T-cell (primary cell): ENCODE measurements around the gene FOXA1. TPM values are rescaled to one million over a fixed set of nuclear protein-coding genes. Genes with fewer than 3 reads are reported as not detected.

Experiments used
- ATAC-seq, 4 experiments: fragments of 200-7000 bp in 3 of 4; fragments of 150-1000 bp in 1 of 4; cut with Tn5 transposase; replicated peaks in 1 of 4; 1 replicate in 3 of 4; 2 replicates in 1 of 4; pipeline ENCODE4 v1.10.0; 2021; ENCODE audit warnings: moderate library complexity in 3 of 4, mild to moderate bottlenecking in 2 of 4, moderate number of reproducible peaks in 1 of 4
- CTCF ChIA-PET, 2 donors: fragments of 300-600 bp; sonication (Branson Sonifier 250); formaldehyde crosslinking; loops; one replicate each; lab custom pipeline; 2022; ENCODE audit warnings: antibody characterized with exemption in 2 of 2; lab: Charles Lee
- POLR2A ChIA-PET, 2 donors: fragments of 300-600 bp; sonication (Branson Sonifier 250); formaldehyde crosslinking; loops; one replicate each; lab custom pipeline; 2022; ENCODE audit warnings: antibody characterized with exemption in 2 of 2; lab: Charles Lee
- DNase-seq, 35 experiments: peaks; one replicate each; pipeline versions ENCODE4 v3.0.0 to v3.0.0-alpha.2; 2013 to 2023
- H3K27ac ChIP-seq: one replicate; pipeline ENCODE4 v1.5.1; 2013; ENCODE audit warnings: low read length
- H3K27me3 ChIP-seq, 2 experiments: replicated peaks in 1 of 2; 1 replicate in 1 of 2; 2 replicates in 1 of 2; pipeline versions ENCODE4 v1.6.1 to v1.7.0; 2013; ENCODE audit warnings: low read length in 1 of 2, mixed read lengths in 1 of 2; ENCODE audit not compliant: control insufficient read depth in 2 of 2, insufficient read depth in 2 of 2; ENCODE audit errors: extremely low read depth in 1 of 2
- H3K36me3 ChIP-seq, 2 donors: 1 replicate in 1 of 2; 2 replicates in 1 of 2; pipeline versions ENCODE4 v1.6.1 to v1.7.0; 2013; ENCODE audit warnings: low read length in 1 of 2; ENCODE audit not compliant: control insufficient read depth in 2 of 2, insufficient read depth in 1 of 2; ENCODE audit errors: extremely low read depth in 1 of 2
- H3K4me1 ChIP-seq, 2 experiments: 1 replicate in 1 of 2; 2 replicates in 1 of 2; pipeline versions ENCODE4 v1.6.1 to v1.7.0; 2013; ENCODE audit warnings: low read length in 2 of 2, mixed read lengths in 1 of 2; ENCODE audit not compliant: insufficient read depth in 2 of 2, control insufficient read depth in 1 of 2; ENCODE audit errors: extremely low read depth in 1 of 2
- H3K4me3 ChIP-seq, 2 donors: 1 replicate in 1 of 2; 2 replicates in 1 of 2; pipeline versions ENCODE4 v1.5.1 to v1.7.0; 2013; ENCODE audit warnings: mild to moderate bottlenecking in 2 of 2, low read length in 1 of 2, moderate library complexity in 1 of 2; ENCODE audit not compliant: control insufficient read depth in 1 of 2; ENCODE audit errors: extremely low read depth in 1 of 2
- H3K9me3 ChIP-seq: 2 replicates; pipeline ENCODE4 v1.7.0; 2013
- H3K27ac Mint-ChIP-seq, 2 donors: one replicate each; pipeline ENCODE4 v1.8.0; 2020 to 2021; ENCODE audit warnings: mild to moderate bottlenecking in 2 of 2, mixed read lengths in 2 of 2
- H3K27me3 Mint-ChIP-seq, 2 donors: one replicate each; pipeline ENCODE4 v1.8.0; 2021 to 2022; ENCODE audit warnings: mixed read lengths in 2 of 2
- H3K36me3 Mint-ChIP-seq: one replicate; pipeline ENCODE4 v1.8.0; 2021; ENCODE audit warnings: mixed read lengths
- H3K4me1 Mint-ChIP-seq, 3 donors: one replicate each; pipeline ENCODE4 v1.8.0; 2020 to 2022; ENCODE audit warnings: mixed read lengths in 3 of 3, mild to moderate bottlenecking in 1 of 3
- H3K4me3 Mint-ChIP-seq, 3 donors: one replicate each; pipeline ENCODE4 v1.8.0; 2020 to 2022; ENCODE audit warnings: mild to moderate bottlenecking in 3 of 3, mixed read lengths in 3 of 3, moderate library complexity in 3 of 3
- H3K9me3 Mint-ChIP-seq, 3 donors: one replicate each; pipeline ENCODE4 v1.8.0; 2020 to 2022; ENCODE audit warnings: mixed read lengths in 3 of 3
- WGBS: methylation state at CpG from one replicate; pipeline ENCODE4 v1.1.5; 2013; ENCODE audit warnings: missing lambda C conversion rate; ENCODE audit not compliant: insufficient coverage; 5-methylcytosine and 5-hydroxymethylcytosine counted together
- total RNA-seq, 35 experiments: library from RNA in 6 of 35; stranded (reverse) in 6 of 35; fragments of 120-200 nt in 1 of 35; gene quantifications; one replicate each; pipeline versions ENCODE4 v1.2.1 to v1.2.4 and lab custom pipeline; 2013 to 2026

FOXA1 gene
- total RNA-seq, 5 donors from 2014 or later (not counting 1 experiment from before 2014, with no cell fraction given): 0.23 to 0.67 (median 0.57) TPM; not detected in 1

DNA sequence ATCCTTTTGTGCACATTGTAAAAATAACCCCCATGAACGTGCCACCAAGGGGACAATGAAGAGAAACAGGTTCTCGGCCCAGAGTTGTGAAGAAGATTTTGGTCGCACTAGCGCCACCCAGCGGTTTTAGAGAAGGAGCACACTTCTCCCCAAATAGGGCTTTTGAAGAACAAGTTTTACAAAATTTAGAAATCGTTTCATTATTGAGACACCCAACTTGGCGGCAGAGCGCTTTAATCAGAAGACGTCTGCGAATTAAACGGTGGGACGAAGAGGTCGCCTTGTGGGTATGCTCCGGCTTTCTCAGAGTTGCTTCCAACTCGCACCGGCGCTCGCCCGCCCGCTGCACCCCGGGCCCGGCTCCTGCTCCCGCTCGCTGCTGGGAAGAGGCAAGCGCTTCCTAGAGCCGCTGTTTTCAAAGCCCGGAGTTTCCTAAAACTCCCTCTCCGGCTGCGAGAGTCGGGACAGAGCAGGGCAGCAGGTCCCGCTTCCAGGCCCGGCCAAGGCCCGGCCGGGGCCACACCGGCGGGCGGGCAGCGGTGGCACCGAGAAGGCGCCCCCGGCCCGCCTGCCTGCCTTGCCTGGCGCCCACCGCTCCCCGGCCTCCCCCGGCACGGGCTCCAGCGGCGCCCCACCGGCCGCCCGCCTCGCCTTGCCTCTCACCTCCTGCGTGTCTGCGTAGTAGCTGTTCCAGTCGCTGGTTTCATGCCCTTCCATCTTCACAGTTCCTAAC is 645 bp downstream of the FOXA1 start:
- 6% methylated on average over 52 of the region's 56 CpGs for WGBS

DNA sequence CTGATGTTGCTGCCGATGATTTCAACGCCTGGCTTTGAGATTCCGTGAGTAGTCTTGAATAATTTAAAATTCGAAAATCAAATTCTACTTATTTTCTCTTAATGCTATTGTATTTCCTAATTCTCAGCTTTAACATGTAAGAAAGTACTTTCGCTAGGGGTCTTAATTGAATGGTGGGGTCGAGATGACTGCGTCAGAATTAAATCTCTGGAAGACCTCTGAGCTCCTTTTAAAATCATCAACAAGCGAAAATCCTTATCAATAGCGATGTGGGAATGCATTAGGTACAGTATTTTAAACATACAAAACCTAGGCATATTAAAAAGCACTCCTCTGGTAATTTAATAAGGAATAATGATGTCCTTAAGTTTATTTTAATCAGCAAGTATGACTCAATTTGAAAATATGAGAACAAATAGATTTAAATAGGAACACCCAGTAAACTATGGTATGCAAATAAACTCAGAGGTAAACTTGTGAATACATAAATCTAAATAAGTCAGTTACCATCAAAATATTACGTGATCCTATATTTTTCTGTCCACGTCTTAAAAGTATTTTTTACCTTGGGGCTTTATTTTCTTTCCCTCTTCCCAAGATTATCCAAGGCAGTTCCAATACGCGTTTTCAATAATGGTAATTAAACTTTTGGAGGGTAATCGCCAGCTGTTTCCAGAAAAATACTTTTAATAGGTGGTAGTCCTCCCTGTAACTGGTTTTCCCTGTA is 1.4 kb downstream of the FOXA1 start:
- Histone ChIP-seq H3K36me3 (no peaks in the 10 kb centered on the region), H3K27me3 (peaks cover 31 to 62% of the 10 kb centered on the region in 2 experiments), H3K4me1 (peaks cover 0 to 20% of the 10 kb centered on the region in 2 experiments), H3K4me3 (no peak overlapping the region), H3K9me3 (peaks cover 2% of the 10 kb centered on the region), H3K27ac (no peak overlapping the region)
- ATAC-seq: no peak
- WGBS: no CpG with 5 or more reads among the region's 14 CpGs
- H3K27me3 Mint-ChIP-seq: peaks cover 57 to 77% of the 10 kb centered on the region in 2 donors
- peak overlapping the region in 1 of 2 donors; percentile 11 for H3K27ac Mint-ChIP-seq
- POLR2A ChIA-PET: no interaction called here
- CTCF ChIA-PET: no interaction called here
- H3K4me3 Mint-ChIP-seq: peak overlapping the region; percentile 34 to 76 (median 37)
- no peaks in the 10 kb centered on the region for H3K36me3 Mint-ChIP-seq
- no peak for DNase-seq
- peaks cover 7 to 28% (median 22%) of the 10 kb centered on the region in 3 donors for H3K4me1 Mint-ChIP-seq
- H3K9me3 Mint-ChIP-seq: peaks cover 3 to 6% (median 5%) of the 10 kb centered on the region in 3 donors

More for the DNA sequence above, 645 bp downstream of the FOXA1 start:
- POLR2A ChIA-PET: no interaction called here
- no peak overlapping the region for H3K27ac ChIP-seq
- H3K9me3 ChIP-seq: peaks cover 2% of the 10 kb centered on the region
- peak in 3 of 35 experiments; percentile 5 to 22 (median 14) for DNase-seq
- Mint-ChIP-seq H3K4me1 (peaks cover 14 to 36% (median 28%) of the 10 kb centered on the region in 3 donors), H3K9me3 (peaks cover 0 to 2% (median under 1%) of the 10 kb centered on the region in 3 donors), H3K4me3 (peak overlapping the region; percentile 34 to 76 (median 37)), H3K27me3 (peaks cover 57 to 77% of the 10 kb centered on the region in 2 donors), H3K36me3 (no peaks in the 10 kb centered on the region), H3K27ac (peak overlapping the region in 1 of 2 donors; percentile 11)
- H3K4me3 ChIP-seq: peak overlapping the region in 1 of 2 donors; percentile 44
- H3K27me3 ChIP-seq: peaks cover 28 to 65% of the 10 kb centered on the region in 2 experiments
- no peak for ATAC-seq
- peaks cover 0 to 27% of the 10 kb centered on the region in 2 experiments for H3K4me1 ChIP-seq
- CTCF ChIA-PET: no interaction called here
- no peaks in the 10 kb centered on the region for H3K36me3 ChIP-seq

DNA sequence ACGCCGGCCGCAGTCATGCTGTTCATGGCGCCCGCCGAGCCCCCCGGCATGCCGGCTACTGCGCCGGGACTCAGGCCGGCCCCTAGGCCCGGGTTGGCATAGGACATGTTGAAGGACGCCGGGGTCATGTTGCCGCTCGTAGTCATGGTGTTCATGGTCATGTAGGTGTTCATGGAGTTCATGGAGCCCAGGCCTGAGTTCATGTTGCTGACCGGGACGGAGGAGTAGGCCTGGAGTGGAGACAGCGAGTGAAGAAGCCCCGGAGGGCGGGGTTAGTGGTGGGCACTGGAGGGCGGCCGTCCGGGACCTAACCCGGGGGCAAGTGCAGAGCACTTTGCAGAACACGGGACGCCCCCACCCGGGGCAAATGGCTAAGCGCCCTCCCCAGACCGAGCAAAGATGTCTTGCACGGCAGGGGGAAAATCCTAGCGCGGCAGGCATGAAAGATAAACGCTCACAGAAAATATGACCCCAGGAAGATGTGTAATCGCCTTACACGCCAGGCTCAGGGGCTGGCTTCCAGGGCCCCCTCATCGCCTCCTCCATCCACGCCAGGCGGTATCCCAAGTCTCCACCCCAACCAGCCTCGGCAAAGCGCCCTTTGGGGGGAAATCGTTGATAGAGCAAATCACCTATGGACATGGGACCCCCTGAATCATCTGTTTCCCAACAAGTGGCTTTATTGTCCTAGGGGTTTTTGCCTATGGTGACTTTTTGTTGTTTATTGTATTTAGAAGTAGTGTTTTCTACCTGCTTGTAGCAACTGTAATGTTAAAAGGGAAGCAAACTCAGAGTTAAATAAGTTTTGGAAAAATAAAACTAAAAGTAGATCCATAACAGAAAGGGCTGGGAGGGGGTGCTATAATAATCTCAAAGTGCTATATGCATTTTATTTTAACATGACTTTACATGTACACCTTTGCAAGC is 2.3 kb downstream of the FOXA1 start:
- ChIA-PET CTCF (no interaction called here), POLR2A (no interaction called here)
- Mint-ChIP-seq H3K4me3 (peak overlapping the region in 1 of 3 donors; percentile 76), H3K4me1 (peaks cover 7 to 23% (median 22%) of the 10 kb centered on the region in 3 donors), H3K27ac (no peak overlapping the region), H3K36me3 (no peaks in the 10 kb centered on the region), H3K9me3 (peaks cover 3 to 6% (median 5%) of the 10 kb centered on the region in 3 donors), H3K27me3 (peaks cover 62 to 76% of the 10 kb centered on the region in 2 donors)
- Histone ChIP-seq H3K4me3 (peak overlapping the region in 1 of 2 donors; percentile 27), H3K9me3 (peaks cover 2% of the 10 kb centered on the region), H3K36me3 (no peaks in the 10 kb centered on the region), H3K27ac (no peak overlapping the region), H3K4me1 (peaks cover 0 to 11% of the 10 kb centered on the region in 2 experiments), H3K27me3 (peaks cover 29 to 62% of the 10 kb centered on the region in 2 experiments)
- DNase-seq: no peak
- 16% methylated on average over 31 of the region's 42 CpGs for WGBS
- ATAC-seq: no peak

DNA sequence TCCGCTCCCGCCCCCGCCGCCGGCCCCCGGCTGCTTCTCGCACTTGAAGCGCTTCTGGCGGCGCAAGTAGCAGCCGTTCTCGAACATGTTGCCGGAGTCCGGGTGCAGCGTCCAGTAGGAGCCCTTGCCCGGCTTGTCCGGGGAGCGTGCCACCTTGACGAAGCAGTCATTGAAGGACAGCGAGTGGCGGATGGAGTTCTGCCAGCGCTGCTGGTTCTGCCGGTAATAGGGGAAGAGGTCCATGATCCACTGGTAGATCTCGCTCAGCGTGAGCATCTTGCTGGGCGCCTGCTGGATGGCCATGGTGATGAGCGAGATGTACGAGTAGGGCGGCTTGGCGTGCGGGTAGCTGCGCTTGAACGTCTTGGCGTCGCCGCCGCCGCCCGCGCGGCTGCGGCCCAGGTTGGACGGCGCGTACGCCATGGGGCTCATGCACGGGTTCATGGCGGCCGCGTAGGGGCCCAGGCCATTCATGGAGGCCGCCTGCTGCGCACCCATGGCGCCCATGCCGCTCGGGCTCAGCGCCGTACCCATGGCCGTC is 3.0 kb downstream of the FOXA1 start:
- ChIA-PET CTCF (no interaction called here), POLR2A (no interaction called here)
- H3K27ac Mint-ChIP-seq: no peak overlapping the region
- Histone ChIP-seq H3K4me1 (peaks cover 0 to 11% of the 10 kb centered on the region in 2 experiments), H3K4me3 (no peak overlapping the region), H3K9me3 (peaks cover 2% of the 10 kb centered on the region), H3K27ac (no peak overlapping the region), H3K27me3 (peaks cover 29 to 58% of the 10 kb centered on the region in 2 experiments), H3K36me3 (no peaks in the 10 kb centered on the region)
- no peak overlapping the region for H3K4me3 Mint-ChIP-seq
- no peak for DNase-seq
- no peak for ATAC-seq
- 18% methylated on average over 58 of the region's 58 CpGs for WGBS
- no peaks in the 10 kb centered on the region for H3K36me3 Mint-ChIP-seq
- H3K4me1 Mint-ChIP-seq: peaks cover 7 to 20% (median 18%) of the 10 kb centered on the region in 3 donors
- H3K9me3 Mint-ChIP-seq: peaks cover 3 to 7% (median 6%) of the 10 kb centered on the region in 3 donors
- peaks cover 66 to 76% of the 10 kb centered on the region in 2 donors for H3K27me3 Mint-ChIP-seq

DNA sequence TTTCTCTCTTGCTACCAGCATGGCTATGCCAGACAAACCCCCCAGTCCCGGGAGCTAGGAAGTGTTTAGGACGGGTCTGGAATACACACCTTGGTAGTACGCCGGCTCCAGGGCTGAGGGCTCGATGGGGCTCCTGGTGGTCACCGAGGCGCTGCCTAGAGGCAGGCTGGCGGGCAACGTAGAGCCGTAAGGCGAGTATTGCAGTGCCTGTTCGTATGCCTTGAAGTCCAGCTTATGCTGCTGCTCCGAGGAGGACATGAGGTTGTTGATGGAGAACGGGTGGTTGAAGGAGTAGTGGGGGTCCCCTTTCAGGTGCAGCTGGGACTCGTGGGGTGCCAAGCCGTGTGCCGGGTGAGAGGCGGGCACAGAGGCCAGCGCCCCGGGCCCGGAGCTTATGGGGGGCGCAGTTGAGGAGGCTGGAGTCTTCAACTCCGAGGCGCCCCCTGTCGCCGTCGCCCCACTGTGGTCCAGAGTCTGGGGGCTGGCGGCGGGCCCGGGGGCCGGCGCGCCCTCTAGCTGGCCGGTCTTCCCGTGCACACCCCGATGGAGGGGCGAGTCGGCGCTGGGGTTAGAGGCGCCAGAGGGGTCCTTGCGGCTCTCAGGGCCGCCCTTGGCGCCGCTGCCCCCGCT is 3.6 kb downstream of the FOXA1 start:
- WGBS: 16% methylated on average over 44 of the region's 45 CpGs
- no peak for ATAC-seq
- H3K4me3 ChIP-seq: peak overlapping the region in 1 of 2 donors; percentile 23
- CTCF ChIA-PET: no interaction called here
- Mint-ChIP-seq H3K4me1 (peaks cover 7 to 15% (median 15%) of the 10 kb centered on the region in 3 donors), H3K4me3 (no peak overlapping the region), H3K36me3 (no peaks in the 10 kb centered on the region), H3K27ac (no peak overlapping the region), H3K9me3 (peaks cover 3 to 8% (median 6%) of the 10 kb centered on the region in 3 donors), H3K27me3 (peaks cover 64 to 76% of the 10 kb centered on the region in 2 donors)
- POLR2A ChIA-PET: no interaction called here
- peaks cover 27 to 55% of the 10 kb centered on the region in 2 experiments for H3K27me3 ChIP-seq
- no peaks in the 10 kb centered on the region for H3K36me3 ChIP-seq
- H3K9me3 ChIP-seq: peaks cover 2% of the 10 kb centered on the region
- H3K27ac ChIP-seq: no peak overlapping the region
- H3K4me1 ChIP-seq: peaks cover 0 to 11% of the 10 kb centered on the region in 2 experiments
- no peak for DNase-seq
